ENCODE data around the gene MAFF. TPM values are rescaled to one million over a fixed set of nuclear protein-coding genes. Genes with fewer than 3 reads are reported as not detected.
"Not testable (repeated sequence)": the region's sequence is repeated elsewhere in the genome, so short reads cannot be mapped to it uniquely, and the experiment has no call there.

MAFF gene
- total RNA-seq, 1 donor from 2014 or later: 18.1 TPM

- DNase-seq (ENCODE audit: low read depth): not testable (repeated sequence)
Observed at GRCh38 chr22:38177571-38177925, 24.2 kb upstream of the MAFF start.

GRCh38 chr22:38177926-38178604 is 23.7 kb upstream of the MAFF start:
- peak; percentile 91 for DNase-seq (ENCODE audit: low read depth)

DNA sequence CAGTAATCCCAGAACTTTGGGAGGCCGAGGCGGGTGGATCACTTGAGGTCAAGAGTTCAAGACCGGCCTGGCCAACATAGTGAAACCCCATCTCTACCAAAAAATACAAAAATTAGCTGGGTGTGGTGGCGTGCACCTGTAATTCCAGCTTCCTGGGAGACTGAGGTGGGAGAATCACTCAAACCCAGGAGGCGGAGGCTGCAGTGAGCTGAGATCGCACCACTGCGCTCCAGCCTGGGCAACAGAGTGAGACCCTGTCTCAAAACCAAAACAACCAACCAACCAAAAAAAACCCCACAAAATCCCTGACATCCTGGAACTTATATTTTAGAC is 23.2 kb upstream of the MAFF start:
- not testable (repeated sequence) for DNase-seq (ENCODE audit: low read depth)

DNA sequence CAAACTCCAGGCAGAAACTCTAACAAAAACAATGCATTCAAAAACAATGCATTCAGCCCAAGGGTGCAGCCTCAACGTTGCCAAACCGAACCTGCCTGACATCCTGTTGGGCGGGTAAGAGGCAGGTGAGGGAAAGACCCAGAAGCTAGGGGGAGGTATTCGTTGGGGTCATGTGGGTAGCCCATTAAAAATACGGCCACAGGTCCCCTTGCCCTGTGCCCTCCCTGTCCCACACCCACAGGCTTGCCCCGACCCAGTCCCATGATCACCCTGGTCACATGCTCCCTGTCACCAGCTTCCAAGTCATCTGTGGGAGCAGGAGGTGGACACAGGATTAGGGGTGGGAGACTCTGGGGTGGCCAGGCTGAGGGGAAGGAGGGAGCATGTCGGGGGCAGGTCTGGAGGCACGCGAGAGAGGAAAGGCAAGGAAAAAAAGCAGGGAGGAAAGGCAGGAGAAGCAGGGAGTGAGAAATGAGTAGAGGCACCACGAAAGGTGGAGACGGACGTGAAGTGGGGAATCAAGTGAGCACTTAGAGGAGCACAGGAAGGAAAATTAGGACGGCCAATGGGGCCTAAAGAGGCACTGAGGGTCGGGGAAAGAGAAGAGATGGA is 20.8 kb upstream of the MAFF start:
- DNase-seq (ENCODE audit: low read depth): peak; percentile 76

- peak; percentile 96 for DNase-seq (ENCODE audit: low read depth)
Observed at GRCh38 chr22:38181453-38182200, 20.2 kb upstream of the MAFF start, which contains the start of gene PLA2G6. TSS of gene PLA2G6 (minus strand) at chr22:38181830. CDS start at chr22:38169426, 12,404 bp downstream.

DNA sequence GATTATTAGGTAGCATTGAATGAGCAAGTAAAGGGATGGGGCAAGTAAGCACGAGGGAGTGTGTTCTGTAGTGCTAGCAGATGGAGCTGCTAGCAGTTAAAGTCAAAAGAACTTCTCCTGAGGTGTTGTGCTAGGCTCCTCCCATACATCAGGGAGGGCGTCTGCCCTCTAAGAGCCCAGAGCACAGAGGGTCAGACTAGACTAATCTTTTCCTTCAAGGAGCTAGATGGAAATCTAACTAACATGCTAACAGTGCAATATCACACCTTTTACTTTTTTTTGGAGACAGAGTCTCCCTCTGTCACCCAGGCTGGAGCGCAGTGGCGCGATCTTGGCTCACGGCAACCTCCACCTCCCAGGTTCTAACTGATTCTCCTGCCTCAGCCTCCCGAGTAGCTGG is 17.0 kb upstream of the MAFF start:
- no peak for DNase-seq (ENCODE audit: low read depth)

- DNase-seq (ENCODE audit: low read depth): no peak
Observed at GRCh38 chr22:38186429-38186828, 15.4 kb upstream of the MAFF start.

DNA sequence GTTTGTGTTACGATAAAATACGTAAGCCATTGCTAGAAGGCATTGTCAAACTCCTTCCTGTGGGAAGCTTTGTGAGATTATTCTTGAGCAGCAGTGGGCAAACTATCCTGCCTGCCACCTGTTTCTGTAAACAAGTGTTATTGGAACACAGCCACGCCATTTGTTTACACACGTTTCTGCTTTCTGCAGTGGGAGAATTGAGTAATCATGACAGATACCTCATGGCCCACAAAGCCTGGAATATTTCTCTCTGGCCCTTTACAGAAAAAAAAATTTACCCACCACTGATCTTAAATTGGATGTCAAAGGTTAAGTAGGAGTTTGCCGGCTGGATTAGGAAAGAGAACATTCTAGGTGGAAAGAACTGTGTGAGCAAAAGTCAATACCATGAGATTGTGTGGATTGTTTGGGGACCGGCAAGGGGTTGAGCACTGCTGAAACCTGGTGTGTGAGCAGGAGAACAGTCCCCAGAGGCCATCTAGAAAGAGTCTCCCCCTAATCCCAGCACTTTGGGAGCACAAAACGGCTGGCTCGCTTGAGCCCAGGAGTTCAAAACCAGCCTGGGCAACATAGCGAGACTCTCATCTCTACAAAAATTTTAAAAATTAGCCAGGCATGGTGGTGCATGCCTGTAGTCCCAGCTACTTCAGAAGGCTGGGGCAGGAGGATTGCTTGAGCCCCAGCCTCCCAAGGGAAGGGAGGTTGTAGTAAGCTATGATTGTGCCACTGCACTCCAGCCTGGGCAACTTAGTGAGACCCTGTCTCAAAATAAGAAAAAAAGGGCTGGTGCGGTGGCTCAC is 14.2 kb upstream of the MAFF start:
- DNase-seq (ENCODE audit: low read depth): peak; percentile 80

- no peak for DNase-seq (ENCODE audit: low read depth)
Observed at GRCh38 chr22:38189104-38189503, 12.7 kb upstream of the MAFF start.

GRCh38 chr22:38190581-38190980 is 11.2 kb upstream of the MAFF start:
- no peak for DNase-seq (ENCODE audit: low read depth)

- no peak for DNase-seq (ENCODE audit: low read depth)
Observed at GRCh38 chr22:38191055-38191454, 10.7 kb upstream of the MAFF start.

GRCh38 chr22:38191731-38192474 is 9.9 kb upstream of the MAFF start:
- DNase-seq (ENCODE audit: low read depth): no peak

- DNase-seq (ENCODE audit: low read depth): no peak
Observed at GRCh38 chr22:38192475-38192863, 9.3 kb upstream of the MAFF start.

- no peak for DNase-seq (ENCODE audit: low read depth)
Observed at GRCh38 chr22:38193580-38193979, 8.2 kb upstream of the MAFF start.

DNA sequence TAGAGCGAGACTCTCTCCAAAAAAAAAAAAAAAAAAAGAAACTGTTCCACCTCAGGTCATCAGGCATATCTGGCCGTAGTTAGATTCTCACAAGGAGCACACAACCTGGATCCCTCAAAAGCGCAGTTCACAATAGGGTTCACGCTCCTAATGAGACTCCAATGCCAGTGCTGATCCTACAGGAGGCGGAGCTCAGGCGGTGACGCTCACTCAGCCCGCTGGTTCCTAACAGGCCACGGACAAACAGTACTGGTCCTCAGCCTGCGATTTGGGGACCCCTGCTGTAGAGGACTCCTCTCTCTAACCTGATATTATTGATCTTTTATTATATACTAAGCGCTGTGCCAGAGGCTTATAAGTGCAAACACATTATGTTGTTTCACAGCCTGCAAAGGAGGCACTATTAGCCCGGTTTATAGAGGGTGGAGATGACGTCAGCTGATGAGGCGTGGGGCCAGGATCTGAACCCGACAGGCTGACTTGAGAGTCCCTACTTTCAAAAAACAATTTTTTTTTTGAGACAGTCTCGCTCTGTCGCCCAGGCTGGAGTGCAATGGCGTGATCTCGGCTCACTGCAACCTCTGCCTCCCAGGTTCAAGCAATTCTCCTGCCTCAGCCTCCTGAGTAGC is 4.9 kb upstream of the MAFF start:
- DNase-seq (ENCODE audit: low read depth): no peak

DNA sequence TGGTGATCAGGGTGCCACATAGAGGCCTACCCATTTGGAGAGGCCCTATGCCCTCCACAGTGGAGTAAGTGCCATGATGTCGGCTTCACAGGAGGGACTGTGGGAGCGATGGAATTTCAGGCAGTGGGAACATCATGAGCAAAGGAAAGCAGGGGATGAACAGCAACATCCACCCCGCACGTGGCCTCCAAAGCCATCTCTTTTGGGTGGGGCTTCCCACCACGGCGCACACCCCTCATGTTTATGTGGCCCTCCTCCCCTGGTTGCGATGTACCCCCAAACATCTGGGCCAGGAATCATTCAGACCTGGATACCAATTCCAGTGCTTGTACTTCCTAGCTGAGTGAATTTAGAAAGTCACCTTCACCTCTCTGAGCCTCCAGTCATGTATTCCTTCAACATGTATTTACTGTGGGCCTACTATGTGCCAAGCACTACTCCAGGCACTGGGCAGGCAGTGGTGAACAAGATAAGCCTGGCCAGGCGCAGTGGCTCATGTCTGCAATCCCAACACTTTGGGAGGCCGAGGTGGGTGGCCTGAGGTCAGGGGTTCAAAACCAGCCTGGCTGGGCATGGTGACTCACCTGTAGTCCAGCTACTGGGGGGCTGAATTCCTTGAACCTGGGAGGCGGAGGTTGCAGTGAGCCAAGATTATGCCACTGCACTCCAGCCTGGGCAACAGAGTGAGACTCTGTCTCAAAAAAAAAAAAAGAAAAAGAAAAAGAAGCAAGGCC is 1.8 kb upstream of the MAFF start:
- DNase-seq (ENCODE audit: low read depth): no peak

DNA sequence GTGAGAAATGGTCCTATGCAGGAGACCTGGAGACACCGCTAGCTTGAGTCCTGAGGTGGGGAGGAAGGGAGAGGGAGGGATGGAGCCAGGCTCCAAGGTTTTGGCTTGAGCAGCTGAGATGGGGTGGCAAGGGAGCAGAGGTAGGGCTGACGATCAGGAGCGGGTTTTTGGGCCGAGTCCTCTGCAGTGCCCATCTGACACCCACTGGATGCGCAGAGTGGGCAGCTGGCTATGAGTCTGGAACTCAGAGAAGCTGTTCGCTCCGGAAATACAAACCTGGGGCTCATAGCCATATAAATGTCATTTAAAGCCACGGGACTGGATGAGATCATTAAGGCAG is 453 bp upstream of the MAFF start:
- no peak for DNase-seq (ENCODE audit: low read depth)

GRCh38 chr22:38202437-38203089 is 769 bp downstream of the MAFF start:
- no peak for DNase-seq (ENCODE audit: low read depth)

GRCh38 chr22:38203090-38203810 is 1.5 kb downstream of the MAFF start:
- DNase-seq (ENCODE audit: low read depth): peak; percentile 57
